SK-N-SH (cell line): ENCODE measurements around the gene TMEM88. TPM values are rescaled to one million over a fixed set of nuclear protein-coding genes. Genes with fewer than 3 reads are reported as not detected.

Source experiments
- CTCF ChIA-PET: fragments of 300-600, 350-600 bp; formaldehyde crosslinking; extraction: SDS; loops from one replicate; lab custom pipeline; 2021; lab: Yijun Ruan, JAX
- POLR2A ChIA-PET: fragments of 350-600 bp; sonication (Branson Sonifier 250); formaldehyde crosslinking; extraction: SDS; loops from one replicate; lab custom pipeline; 2020; ENCODE audit warnings: antibody characterized with exemption, inconsistent platforms; lab: Yijun Ruan, JAX
- DNase-seq: peaks from one replicate; pipeline ENCODE4 v3.0.0; 2012
- H2AFZ ChIP-seq: fragments of 200-600 bp; sonication (generic); 2 replicates; pipeline ENCODE4 v1.8.1; 2016; ENCODE audit warnings: antibody characterized with exemption, mild to moderate bottlenecking, low read depth
- H3F3A ChIP-seq: fragments of 200-600 bp; sonication (generic); replicated peaks from 2 replicates; pipeline ENCODE3; 2016; ENCODE audit warnings: antibody characterized with exemption, mild to moderate bottlenecking; ENCODE audit not compliant: insufficient read depth
- H3K27ac ChIP-seq, 2 experiments: fragments of 200-500 bp in 1 of 2; fragments of 200-600 bp in 1 of 2; sonication (Bioruptor generic) in 1 of 2; sonication (generic), shearing (Covaris generic) in 1 of 2; 2 replicates each; pipeline versions ENCODE4 v1.5.1 to v1.6.1; 2014 to 2016; ENCODE audit warnings: low read depth in 2 of 2, inconsistent platforms in 1 of 2, low read length in 1 of 2, mild to moderate bottlenecking in 1 of 2, mixed read lengths in 1 of 2
- H3K27me3 ChIP-seq: fragments of 200-600 bp; sonication (generic), shearing (Covaris generic); 2 replicates; pipeline ENCODE4 v1.6.1; 2016; ENCODE audit warnings: mixed run types; ENCODE audit not compliant: insufficient read depth
- H3K36me3 ChIP-seq, 2 experiments: fragments of 200-500 bp in 1 of 2; fragments of 200-600 bp in 1 of 2; sonication (Bioruptor generic) in 1 of 2; sonication (generic) in 1 of 2; replicated peaks in 1 of 2; 2 replicates each; pipeline versions ENCODE3 to v1.5.1; 2014 to 2016; ENCODE audit warnings: low read length in 1 of 2, mild to moderate bottlenecking in 1 of 2; ENCODE audit not compliant: insufficient read depth in 2 of 2, control insufficient read depth in 1 of 2
- H3K4me1 ChIP-seq, 2 experiments: fragments of 200-500 bp in 1 of 2; fragments of 200-600 bp in 1 of 2; sonication (Bioruptor generic) in 1 of 2; sonication (generic), shearing (Covaris generic) in 1 of 2; 2 replicates each; pipeline versions ENCODE4 v1.5.1 to v1.6.1; 2014 to 2016; ENCODE audit warnings: low read depth in 1 of 2, low read length in 1 of 2, mixed run types in 1 of 2; ENCODE audit not compliant: insufficient read depth in 2 of 2, control insufficient read depth in 1 of 2
- H3K4me2 ChIP-seq: fragments of 200-600 bp; sonication (generic), shearing (Covaris generic); 2 replicates; pipeline ENCODE4 v1.6.1; 2017; ENCODE audit warnings: mixed run types
- H3K4me3 ChIP-seq, 2 experiments: fragments of 200-500 bp in 1 of 2; fragments of 200-600 bp in 1 of 2; sonication (Bioruptor generic) in 1 of 2; sonication (generic), shearing (Covaris generic) in 1 of 2; 2 replicates each; pipeline versions ENCODE4 v1.5.1 to v1.8.1; 2014 to 2016; ENCODE audit warnings: low read depth in 2 of 2, inconsistent platforms in 1 of 2, low read length in 1 of 2, mild to moderate bottlenecking in 1 of 2, mixed read lengths in 1 of 2, moderate library complexity in 1 of 2
- H3K79me2 ChIP-seq: fragments of 200-600 bp; sonication (generic); 2 replicates; pipeline ENCODE4 v1.8.1; 2017; ENCODE audit warnings: mild to moderate bottlenecking; ENCODE audit not compliant: insufficient read depth
- H3K9ac ChIP-seq: fragments of 200-600 bp; sonication (generic); 2 replicates; pipeline ENCODE4 v1.6.1; 2017; ENCODE audit warnings: mixed run types
- H3K9me2 ChIP-seq: fragments of 200-600 bp; sonication (generic); 2 replicates; pipeline ENCODE4 v1.6.1; 2017; ENCODE audit warnings: mixed run types
- H3K9me3 ChIP-seq: fragments of 200-600 bp; sonication (generic); 2 replicates; pipeline ENCODE4 v1.6.1; 2017; ENCODE audit warnings: mixed run types, mild to moderate bottlenecking, moderate library complexity
- H4K20me1 ChIP-seq: fragments of 200-600 bp; sonication (generic); 2 replicates; pipeline ENCODE4 v1.6.1; 2017; ENCODE audit warnings: mild to moderate bottlenecking, mixed run types; ENCODE audit not compliant: insufficient read depth
- ELF1 ChIP-seq: IDR thresholded peaks from 2 replicates; pipeline ENCODE4 v1.4.0; 2012
- FOXM1 ChIP-seq: IDR thresholded peaks from 2 replicates; pipeline ENCODE4 v1.4.0; 2012; ENCODE audit warnings: low read depth, mild to moderate bottlenecking
- POLR2AphosphoS5 ChIP-seq: IDR thresholded peaks from 2 replicates; pipeline ENCODE4 v1.6.1; 2012; ENCODE audit warnings: low read depth, low read length
- TCF12 ChIP-seq: IDR thresholded peaks from 2 replicates; pipeline ENCODE4 v1.4.0; 2012
- YY1 ChIP-seq: IDR thresholded peaks from 2 replicates; pipeline ENCODE4 v1.4.0; 2012; ENCODE audit warnings: low read depth, mild to moderate bottlenecking
- WGBS: methylation state at CpG from one replicate; pipeline ENCODE4 v1.1.6; 2017; ENCODE audit warnings: low lambda C conversion rate; 5-methylcytosine and 5-hydroxymethylcytosine counted together
- polyA plus RNA-seq, 3 experiments: library from polyadenylated mRNA; depleted of rRNA; stranded (reverse); fragments of >200 nt; gene quantifications; 2 replicates each; pipeline ENCODE4 v1.2.3, GENCODE V29; 2012
- TF ChIP-seq, protein P1 (sequence below): IDR thresholded peaks from 2 replicates; pipeline ENCODE4 v1.4.0; 2012; ENCODE audit warnings: low read depth
- TF ChIP-seq, protein P2 (sequence below): IDR thresholded peaks from 2 replicates; pipeline ENCODE4 v1.6.1; 2012; ENCODE audit warnings: mild to moderate bottlenecking, low read depth, low read length, moderate library complexity

The TMEM88 gene
- polyA plus RNA-seq, 1 of the 3 experiments (the other 2 are of a cell fraction) = 1.2 TPM

DNA sequence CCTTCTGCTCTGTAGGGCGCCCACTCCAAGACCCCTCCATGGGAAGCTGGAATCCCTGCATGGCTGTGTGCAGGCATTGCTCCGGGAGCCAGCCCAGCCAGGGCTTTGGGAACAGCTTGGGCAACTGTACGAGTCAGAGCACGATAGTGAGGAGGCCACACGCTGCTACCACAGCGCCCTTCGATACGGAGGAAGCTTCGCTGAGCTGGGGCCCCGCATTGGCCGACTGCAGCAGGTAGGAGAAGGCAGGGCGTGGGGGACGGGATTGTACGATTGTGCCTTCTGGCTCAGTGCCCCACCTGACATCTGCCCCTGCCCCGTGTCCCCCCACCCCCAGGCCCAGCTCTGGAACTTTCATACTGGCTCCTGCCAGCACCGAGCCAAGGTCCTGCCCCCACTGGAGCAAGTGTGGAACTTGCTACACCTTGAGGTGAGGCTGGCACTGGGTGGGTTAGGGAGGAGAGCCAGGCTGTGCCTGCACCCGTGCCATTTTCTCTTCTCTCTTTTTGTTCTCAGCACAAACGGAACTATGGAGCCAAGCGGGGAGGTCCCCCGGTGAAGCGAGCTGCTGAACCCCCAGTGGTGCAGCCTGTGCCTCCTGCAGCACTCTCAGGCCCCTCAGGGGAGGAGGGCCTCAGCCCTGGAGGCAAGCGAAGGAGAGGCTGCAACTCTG is 8.7 kb upstream of the TMEM88 start:
- no peak for TF ChIP-seq FOXM1
- TF ChIP-seq YY1 = no peak
- TF ChIP-seq, protein P1, sequence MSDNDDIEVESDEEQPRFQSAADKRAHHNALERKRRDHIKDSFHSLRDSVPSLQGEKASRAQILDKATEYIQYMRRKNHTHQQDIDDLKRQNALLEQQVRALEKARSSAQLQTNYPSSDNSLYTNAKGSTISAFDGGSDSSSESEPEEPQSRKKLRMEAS = no peak
- TF ChIP-seq POLR2AphosphoS5 = no peak
- no peak for DNase-seq
- Histone ChIP-seq H3K27me3 (no peaks in the 10 kb centered on the region), H3F3A (peaks cover 37% of the 10 kb centered on the region), H3K9me2 (no peaks in the 10 kb centered on the region), H3K36me3 (peaks cover 19 to 47% of the 10 kb centered on the region in 2 experiments), H3K9ac (no peak overlapping the region), H4K20me1 (peaks cover 39% of the 10 kb centered on the region), H3K9me3 (no peaks in the 10 kb centered on the region), H3K4me1 (peaks cover 9 to 18% of the 10 kb centered on the region in 2 experiments; a peak in 3 of 4 replicates), H3K4me2 (no peak overlapping the region), H3K79me2 (peaks cover 32% of the 10 kb centered on the region), H3K4me3 (no peak overlapping the region), H3K27ac (no peak overlapping the region; a peak in 1 of 4 replicates), H2AFZ (no peak overlapping the region)
- ChIA-PET POLR2A (no interaction called here), CTCF (interaction anchor here (0.6 to 4.1 kb wide), 4 partner anchors 11 to 195 kb away, joined by 3 to 37 read pairs (median 13); partner anchors contain the start of genes KDM6B and NAA38)
- 90% methylated on average over 14 of the region's 22 CpGs for WGBS

DNA sequence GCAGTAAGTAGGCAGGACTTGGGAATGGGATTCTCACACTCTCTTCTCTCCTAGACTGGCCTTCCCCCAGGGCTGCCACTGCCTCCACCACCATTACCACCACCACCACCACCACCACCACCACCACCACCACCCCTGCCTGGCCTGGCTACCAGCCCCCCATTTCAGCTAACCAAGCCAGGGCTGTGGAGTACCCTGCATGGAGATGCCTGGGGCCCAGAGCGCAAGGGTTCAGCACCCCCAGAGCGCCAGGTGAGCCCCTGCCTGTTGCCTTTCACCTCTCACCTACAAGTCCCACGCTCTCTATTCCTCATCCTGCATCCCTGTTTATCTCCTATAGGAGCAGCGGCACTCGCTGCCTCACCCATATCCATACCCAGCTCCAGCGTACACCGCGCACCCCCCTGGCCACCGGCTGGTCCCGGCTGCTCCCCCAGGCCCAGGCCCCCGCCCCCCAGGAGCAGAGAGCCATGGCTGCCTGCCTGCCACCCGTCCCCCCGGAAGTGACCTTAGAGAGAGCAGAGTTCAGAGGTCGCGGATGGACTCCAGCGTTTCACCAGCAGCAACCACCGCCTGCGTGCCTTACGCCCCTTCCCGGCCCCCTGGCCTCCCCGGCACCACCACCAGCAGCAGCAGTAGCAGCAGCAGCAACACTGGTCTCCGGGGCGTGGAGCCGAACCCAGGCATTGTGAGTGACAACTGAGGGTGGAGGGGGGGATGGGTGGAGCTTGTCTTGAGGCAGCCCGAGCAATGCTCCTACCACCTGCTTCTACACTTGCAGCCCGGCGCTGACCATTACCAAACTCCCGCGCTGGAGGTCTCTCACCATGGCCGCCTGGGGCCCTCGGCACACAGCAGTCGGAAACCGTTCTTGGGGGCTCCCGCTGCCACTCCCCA is 7.9 kb upstream of the TMEM88 start:
- Histone ChIP-seq H3K9me2 (no peaks in the 10 kb centered on the region), H2AFZ (no peak overlapping the region), H3K4me3 (no peak overlapping the region), H3K9me3 (no peaks in the 10 kb centered on the region), H3K27me3 (no peaks in the 10 kb centered on the region), H3K4me1 (peaks cover 8 to 21% of the 10 kb centered on the region in 2 experiments; a peak in 2 of 4 replicates), H3K79me2 (peaks cover 30% of the 10 kb centered on the region), H3K4me2 (no peak overlapping the region), H3K9ac (no peak overlapping the region), H3F3A (peaks cover 33% of the 10 kb centered on the region), H4K20me1 (peaks cover 41% of the 10 kb centered on the region), H3K27ac (no peak overlapping the region), H3K36me3 (peaks cover 25 to 52% of the 10 kb centered on the region in 2 experiments)
- no peak for DNase-seq
- CTCF ChIA-PET = interaction anchor here (0.6 to 5.7 kb wide), 3 partner anchors 13 to 271 kb away, joined by 3 to 58 read pairs (median 19); partner anchors contain the start of gene KDM6B
- POLR2A ChIA-PET = interaction anchor here (0.6 kb wide), 1 partner anchor 24 kb away, joined by 3 read pairs; no protein-coding TSS in a partner anchor
- 92% methylated on average over 16 of the region's 34 CpGs for WGBS
- TF ChIP-seq ELF1 (no peak), TCF12 (no peak)
- TF ChIP-seq, protein P1 = no peak
- TF ChIP-seq, protein P2, sequence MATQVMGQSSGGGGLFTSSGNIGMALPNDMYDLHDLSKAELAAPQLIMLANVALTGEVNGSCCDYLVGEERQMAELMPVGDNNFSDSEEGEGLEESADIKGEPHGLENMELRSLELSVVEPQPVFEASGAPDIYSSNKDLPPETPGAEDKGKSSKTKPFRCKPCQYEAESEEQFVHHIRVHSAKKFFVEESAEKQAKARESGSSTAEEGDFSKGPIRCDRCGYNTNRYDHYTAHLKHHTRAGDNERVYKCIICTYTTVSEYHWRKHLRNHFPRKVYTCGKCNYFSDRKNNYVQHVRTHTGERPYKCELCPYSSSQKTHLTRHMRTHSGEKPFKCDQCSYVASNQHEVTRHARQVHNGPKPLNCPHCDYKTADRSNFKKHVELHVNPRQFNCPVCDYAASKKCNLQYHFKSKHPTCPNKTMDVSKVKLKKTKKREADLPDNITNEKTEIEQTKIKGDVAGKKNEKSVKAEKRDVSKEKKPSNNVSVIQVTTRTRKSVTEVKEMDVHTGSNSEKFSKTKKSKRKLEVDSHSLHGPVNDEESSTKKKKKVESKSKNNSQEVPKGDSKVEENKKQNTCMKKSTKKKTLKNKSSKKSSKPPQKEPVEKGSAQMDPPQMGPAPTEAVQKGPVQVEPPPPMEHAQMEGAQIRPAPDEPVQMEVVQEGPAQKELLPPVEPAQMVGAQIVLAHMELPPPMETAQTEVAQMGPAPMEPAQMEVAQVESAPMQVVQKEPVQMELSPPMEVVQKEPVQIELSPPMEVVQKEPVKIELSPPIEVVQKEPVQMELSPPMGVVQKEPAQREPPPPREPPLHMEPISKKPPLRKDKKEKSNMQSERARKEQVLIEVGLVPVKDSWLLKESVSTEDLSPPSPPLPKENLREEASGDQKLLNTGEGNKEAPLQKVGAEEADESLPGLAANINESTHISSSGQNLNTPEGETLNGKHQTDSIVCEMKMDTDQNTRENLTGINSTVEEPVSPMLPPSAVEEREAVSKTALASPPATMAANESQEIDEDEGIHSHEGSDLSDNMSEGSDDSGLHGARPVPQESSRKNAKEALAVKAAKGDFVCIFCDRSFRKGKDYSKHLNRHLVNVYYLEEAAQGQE = no peak
